WI38 (cell line): ENCODE measurements around the gene ATP2C2.

Experiments used
- H3K4me3 ChIP-seq: 2 replicates; pipeline ENCODE4 v1.5.1; 2011; ENCODE audit warnings: low read depth, mild to moderate bottlenecking, control low read depth, low read length
- TF ChIP-seq, protein P1 (sequence below): IDR thresholded peaks from 2 replicates; pipeline ENCODE4 v1.5.1; 2012; ENCODE audit warnings: low read depth, mild to moderate bottlenecking, control low read depth, low read length

Gene ATP2C2

DNA sequence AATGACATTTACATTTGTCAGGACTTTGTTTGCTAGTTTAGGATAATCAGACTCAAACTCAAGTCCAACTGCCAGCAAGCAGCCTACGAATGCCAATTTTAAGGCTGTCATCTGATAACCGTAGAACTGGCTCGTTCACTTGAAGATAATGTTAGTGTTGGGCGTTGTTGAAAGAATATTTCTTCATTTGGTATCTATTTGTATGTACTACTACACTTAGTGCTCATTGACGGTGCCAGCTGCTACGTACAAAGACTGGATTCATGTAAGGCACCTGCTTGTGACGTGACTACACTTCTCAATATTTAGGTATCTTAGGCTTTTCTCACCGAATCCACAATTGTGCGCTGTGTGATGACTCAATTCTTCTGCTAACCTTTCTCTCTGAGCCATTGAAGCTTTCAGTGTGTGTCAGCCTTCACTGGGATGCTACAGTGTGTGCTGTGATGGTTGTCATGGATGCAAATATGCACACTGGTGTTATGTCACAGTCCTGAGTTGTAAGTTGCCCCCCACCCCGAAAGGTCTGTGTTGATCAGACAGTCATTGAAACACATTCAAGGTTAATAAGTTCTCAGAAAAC is 5.7 kb downstream of the ATP2C2 start:
- H3K4me3 ChIP-seq, result no peak overlapping the region
- TF ChIP-seq, protein P1, sequence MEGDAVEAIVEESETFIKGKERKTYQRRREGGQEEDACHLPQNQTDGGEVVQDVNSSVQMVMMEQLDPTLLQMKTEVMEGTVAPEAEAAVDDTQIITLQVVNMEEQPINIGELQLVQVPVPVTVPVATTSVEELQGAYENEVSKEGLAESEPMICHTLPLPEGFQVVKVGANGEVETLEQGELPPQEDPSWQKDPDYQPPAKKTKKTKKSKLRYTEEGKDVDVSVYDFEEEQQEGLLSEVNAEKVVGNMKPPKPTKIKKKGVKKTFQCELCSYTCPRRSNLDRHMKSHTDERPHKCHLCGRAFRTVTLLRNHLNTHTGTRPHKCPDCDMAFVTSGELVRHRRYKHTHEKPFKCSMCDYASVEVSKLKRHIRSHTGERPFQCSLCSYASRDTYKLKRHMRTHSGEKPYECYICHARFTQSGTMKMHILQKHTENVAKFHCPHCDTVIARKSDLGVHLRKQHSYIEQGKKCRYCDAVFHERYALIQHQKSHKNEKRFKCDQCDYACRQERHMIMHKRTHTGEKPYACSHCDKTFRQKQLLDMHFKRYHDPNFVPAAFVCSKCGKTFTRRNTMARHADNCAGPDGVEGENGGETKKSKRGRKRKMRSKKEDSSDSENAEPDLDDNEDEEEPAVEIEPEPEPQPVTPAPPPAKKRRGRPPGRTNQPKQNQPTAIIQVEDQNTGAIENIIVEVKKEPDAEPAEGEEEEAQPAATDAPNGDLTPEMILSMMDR, result no peak

DNA sequence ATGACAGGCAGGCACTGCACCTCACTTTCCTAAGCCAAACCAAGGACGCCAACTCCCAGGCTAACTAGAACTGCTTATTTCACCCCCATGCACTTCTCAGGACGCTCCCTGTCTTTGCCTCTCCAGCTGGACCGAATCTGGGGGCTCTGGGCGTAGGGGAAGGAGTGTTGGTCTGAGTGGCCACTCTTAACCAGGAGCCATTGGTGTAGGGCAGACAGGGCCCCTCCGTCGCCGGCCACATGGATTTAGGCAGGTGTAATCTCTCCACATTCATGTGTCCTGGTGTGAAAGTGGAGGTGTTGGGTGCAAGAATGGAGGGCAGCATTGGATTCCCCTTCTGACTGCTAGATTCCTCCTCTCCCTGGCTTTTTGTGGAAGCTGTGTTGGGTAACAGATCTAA is 9.8 kb downstream of the ATP2C2 start:
- TF ChIP-seq, protein P1, result no peak
- no peak overlapping the region for H3K4me3 ChIP-seq

DNA sequence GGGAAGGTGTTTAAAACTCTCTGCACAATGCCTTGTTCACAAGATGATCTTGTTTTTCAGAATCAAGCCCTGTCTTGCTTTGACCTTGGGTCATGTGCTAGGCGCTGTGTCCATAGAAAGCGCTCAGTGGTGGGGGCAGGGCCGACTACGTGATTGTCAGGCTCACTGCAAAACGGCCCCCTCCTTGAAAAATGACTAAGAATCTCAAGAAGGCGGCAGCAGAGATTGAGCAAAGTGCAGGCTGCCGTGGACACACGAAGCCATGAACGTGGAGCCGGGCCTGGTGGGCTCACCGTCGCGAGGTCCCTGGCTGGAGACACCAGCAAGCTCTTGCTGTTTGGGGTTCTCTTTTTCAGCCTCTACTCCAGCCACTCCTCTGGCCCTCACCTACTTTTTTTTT is 10.2 kb downstream of the ATP2C2 start:
- TF ChIP-seq, protein P1, result no peak
- no peak overlapping the region for H3K4me3 ChIP-seq

DNA sequence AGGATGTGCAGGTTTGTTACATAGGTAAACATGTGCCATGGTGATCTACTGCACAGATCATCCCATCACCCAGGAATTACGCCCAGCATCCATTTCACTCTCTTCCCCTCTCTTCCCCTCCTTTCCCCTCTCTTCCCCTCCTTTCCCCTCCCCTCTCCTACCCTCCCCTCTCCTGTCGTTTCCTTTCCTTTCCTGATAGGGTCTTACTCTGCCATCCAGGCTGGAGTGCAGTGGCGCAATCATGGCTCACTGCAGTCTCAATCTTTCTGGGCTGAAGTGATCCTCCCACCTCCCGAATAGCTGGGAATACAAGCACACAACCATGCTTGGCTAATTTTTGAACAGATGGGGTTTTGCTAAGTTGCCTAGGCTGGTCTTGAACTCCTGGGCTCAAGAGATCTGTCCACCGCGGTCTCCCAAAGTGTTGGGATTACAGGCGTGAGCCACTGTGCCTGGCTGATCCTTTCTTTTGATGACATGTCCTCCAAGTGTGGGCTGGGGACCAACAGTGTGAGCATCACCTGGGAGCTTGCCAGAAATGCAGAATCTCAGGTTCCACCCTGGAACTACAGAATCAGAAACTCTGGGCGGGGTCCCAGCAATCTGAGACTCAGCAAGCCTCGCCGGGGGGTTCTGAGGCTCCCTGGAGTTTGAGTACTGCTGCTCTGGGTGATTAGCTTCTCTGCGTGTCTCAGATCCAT is 10.8 kb downstream of the ATP2C2 start:
- TF ChIP-seq, protein P1, result no peak
- no peak overlapping the region for H3K4me3 ChIP-seq

DNA sequence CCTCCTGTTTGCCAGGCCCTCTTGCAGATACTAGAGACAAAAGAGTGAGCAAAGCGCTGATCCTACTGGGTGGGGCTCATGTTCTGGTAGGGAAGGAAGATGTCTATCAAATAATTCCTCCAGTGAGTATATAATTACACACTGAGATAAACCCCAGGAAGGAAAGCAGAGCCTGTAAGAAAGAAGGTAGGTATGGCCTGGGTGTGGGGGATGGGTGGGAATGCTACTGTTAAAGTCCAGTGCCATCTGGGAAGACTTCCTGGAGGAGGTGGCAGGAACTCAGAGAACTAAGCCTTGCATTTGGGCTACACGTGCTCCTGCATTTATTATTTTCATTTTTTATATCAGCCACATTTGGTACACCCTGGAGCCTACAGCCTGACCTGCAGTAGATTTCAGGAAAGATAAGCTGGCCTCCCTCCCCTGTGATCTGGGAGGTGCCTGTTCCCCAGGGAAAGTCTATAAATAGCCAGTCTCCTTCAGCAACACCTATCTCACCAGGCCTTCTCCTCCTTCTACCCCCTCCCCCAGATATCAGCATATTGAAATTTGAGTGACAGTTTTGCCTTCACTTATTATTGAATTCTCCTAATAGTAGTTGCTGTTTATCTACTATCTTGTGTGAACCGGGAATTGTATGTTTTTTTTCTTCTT is 11.5 kb downstream of the ATP2C2 start:
- TF ChIP-seq, protein P1, result no peak
- H3K4me3 ChIP-seq, result no peak overlapping the region

DNA sequence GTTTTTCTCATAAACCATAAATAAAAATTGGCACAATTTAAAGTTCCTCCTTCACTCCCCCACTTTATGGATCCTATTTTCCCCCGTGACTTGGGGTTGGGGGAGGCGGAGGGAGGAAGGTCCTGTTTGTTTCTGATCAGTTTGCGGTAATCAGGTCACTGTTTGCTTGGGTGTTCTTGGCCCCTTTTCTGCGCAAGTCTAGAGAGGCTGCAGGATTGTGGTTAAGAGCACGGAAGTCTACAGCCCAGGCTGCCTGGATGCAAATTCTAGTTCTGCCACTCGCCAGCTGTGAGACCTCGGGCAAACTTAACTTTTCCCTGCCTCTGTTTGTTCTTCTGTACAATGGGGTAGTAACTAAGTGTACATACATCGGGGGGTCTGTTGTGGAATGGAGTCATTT is 12.1 kb downstream of the ATP2C2 start:
- no peak overlapping the region for H3K4me3 ChIP-seq
- TF ChIP-seq, protein P1, result no peak

DNA sequence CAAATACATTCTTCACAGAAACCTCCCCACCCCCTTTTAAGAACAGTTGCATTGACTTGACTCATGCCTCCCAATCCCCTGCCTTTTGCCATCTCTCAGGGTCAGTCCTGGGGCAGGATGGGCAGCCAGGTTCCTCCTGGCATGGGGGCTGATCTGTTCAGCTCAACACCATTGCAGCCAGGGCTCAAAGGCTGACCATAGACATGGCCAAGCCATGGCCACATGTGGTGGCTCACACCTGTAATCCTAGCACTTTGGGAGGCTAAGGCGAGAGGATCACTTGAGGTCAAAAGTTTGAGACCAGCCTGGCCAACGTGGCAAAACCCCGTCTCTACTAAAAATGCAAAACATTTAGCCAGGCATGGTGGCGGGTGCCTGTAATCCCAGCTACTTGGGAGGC is 14.1 kb downstream of the ATP2C2 start:
- TF ChIP-seq, protein P1, result no peak
- H3K4me3 ChIP-seq, result no peak overlapping the region
